ENCODE data around the gene PLPP6.

The PLPP6 gene

GRCh38 chr9:4662108-4662988 is at the start of gene PLPP6:
Gene PLPP6, plus strand, starts transcription at chr9:4662294. Its CDS starts 82 bp downstream, at chr9:4662376.
- peak within 1 kb of the TSS; percentile 96 for H3K27ac Mint-ChIP-seq
- no peaks in the 10 kb centered on the region for H3K9me3 Mint-ChIP-seq
- H3K4me1 Mint-ChIP-seq: peaks cover 62% of the 10 kb centered on the region
- H3K36me3 Mint-ChIP-seq: peaks cover 6% of the 10 kb centered on the region
- DNase-seq (ENCODE audit: low spot score in 2 of 2) (peak; percentile 45 to 86), ATAC-seq (peak; percentile 81)
- H3K4me3 Mint-ChIP-seq: peak within 1 kb of the TSS; percentile 94

GRCh38 chr9:4614627-4615026 is 47.5 kb upstream of the PLPP6 start:
- H3K9me3 Mint-ChIP-seq: no peaks in the 10 kb centered on the region
- peaks cover 8% of the 10 kb centered on the region for H3K4me1 Mint-ChIP-seq
- DNase-seq (ENCODE audit: low spot score in 2 of 2): no peak
- no peaks in the 10 kb centered on the region for H3K36me3 Mint-ChIP-seq
- H3K4me3 Mint-ChIP-seq: no peak overlapping the region
- no peak overlapping the region for H3K27ac Mint-ChIP-seq
- ATAC-seq: no peak

- DNase-seq (ENCODE audit: low spot score in 2 of 2) (no peak), ATAC-seq (no peak)
- no peaks in the 10 kb centered on the region for H3K9me3 Mint-ChIP-seq
- no peak overlapping the region for H3K27ac Mint-ChIP-seq
- H3K36me3 Mint-ChIP-seq: no peaks in the 10 kb centered on the region
- H3K4me3 Mint-ChIP-seq: no peak overlapping the region
- peaks cover 15% of the 10 kb centered on the region for H3K4me1 Mint-ChIP-seq
These were observed 46.8 kb upstream of the PLPP6 start for GRCh38 chr9:4615251-4615650.

- DNase-seq (ENCODE audit: low spot score in 2 of 2) (no peak), ATAC-seq (no peak)
- peaks cover 20% of the 10 kb centered on the region for H3K4me1 Mint-ChIP-seq
- H3K27ac Mint-ChIP-seq: no peak overlapping the region
- no peak overlapping the region for H3K4me3 Mint-ChIP-seq
- no peaks in the 10 kb centered on the region for H3K36me3 Mint-ChIP-seq
- no peaks in the 10 kb centered on the region for H3K9me3 Mint-ChIP-seq
These were observed 46.3 kb upstream of the PLPP6 start for GRCh38 chr9:4615778-4616177.

GRCh38 chr9:4617752-4618151 is 44.3 kb upstream of the PLPP6 start:
- H3K4me3 Mint-ChIP-seq: no peak overlapping the region
- no peaks in the 10 kb centered on the region for H3K9me3 Mint-ChIP-seq
- no peak for ATAC-seq
- peaks cover 25% of the 10 kb centered on the region for H3K4me1 Mint-ChIP-seq
- no peak overlapping the region for H3K27ac Mint-ChIP-seq
- H3K36me3 Mint-ChIP-seq: no peaks in the 10 kb centered on the region
- DNase-seq (ENCODE audit: low spot score in 2 of 2): no peak

- Mint-ChIP-seq H3K27ac (no peak overlapping the region), H3K9me3 (no peaks in the 10 kb centered on the region), H3K4me3 (no peak overlapping the region), H3K4me1 (peaks cover 25% of the 10 kb centered on the region), H3K36me3 (no peaks in the 10 kb centered on the region)
- ATAC-seq: no peak
- DNase-seq (ENCODE audit: low spot score in 2 of 2): no peak
These were observed 43.4 kb upstream of the PLPP6 start for GRCh38 chr9:4618700-4619099.

- Mint-ChIP-seq H3K4me3 (no peak overlapping the region), H3K4me1 (peaks cover 24% of the 10 kb centered on the region), H3K9me3 (no peaks in the 10 kb centered on the region), H3K27ac (peak overlapping the region; percentile 43), H3K36me3 (no peaks in the 10 kb centered on the region)
- DNase-seq (ENCODE audit: low spot score in 2 of 2) (peak in 1 of 2 donors; percentile 58), ATAC-seq (peak; percentile 90)
These were observed 41.9 kb upstream of the PLPP6 start for GRCh38 chr9:4620057-4620765.

DNA sequence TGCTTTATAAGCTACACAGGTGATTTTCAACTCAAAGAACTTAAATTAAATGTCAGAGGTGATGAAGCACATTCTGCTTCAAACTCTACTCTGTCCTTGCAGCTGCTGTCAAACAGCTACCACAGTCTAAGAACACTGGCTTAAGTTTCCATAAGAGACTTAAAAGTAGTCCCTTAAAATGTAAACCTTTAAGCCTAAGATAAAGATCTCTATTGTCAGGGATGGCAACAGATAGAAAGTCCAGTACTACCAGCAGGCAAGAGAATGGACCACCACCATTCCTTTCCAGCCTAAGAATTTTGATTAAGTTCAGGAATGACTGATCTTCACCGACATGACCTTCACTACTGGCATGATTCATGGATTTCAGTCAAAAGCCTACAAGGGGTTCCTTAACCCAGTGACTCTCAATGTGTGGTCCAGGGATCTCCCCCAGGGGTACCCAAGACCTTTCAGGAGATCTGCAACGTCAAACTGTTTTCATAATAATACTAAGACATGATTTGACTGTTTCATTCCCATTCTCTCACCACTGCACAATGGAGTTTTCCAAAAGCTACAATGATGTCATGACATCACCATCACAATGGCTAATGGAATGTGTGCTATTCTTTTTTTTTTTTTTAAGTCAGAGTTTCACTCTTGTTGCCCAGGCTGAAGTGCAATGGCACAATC is 41.1 kb upstream of the PLPP6 start:
- H3K4me3 Mint-ChIP-seq: no peak overlapping the region
- H3K36me3 Mint-ChIP-seq: no peaks in the 10 kb centered on the region
- no peak overlapping the region for H3K27ac Mint-ChIP-seq
- H3K9me3 Mint-ChIP-seq: no peaks in the 10 kb centered on the region
- peaks cover 20% of the 10 kb centered on the region for H3K4me1 Mint-ChIP-seq
- DNase-seq (ENCODE audit: low spot score in 2 of 2): no peak
- peak; percentile 66 for ATAC-seq

GRCh38 chr9:4622016-4622415 is 40.1 kb upstream of the PLPP6 start:
- Mint-ChIP-seq H3K36me3 (no peaks in the 10 kb centered on the region), H3K4me1 (peaks cover 20% of the 10 kb centered on the region), H3K9me3 (no peaks in the 10 kb centered on the region), H3K27ac (no peak overlapping the region), H3K4me3 (no peak overlapping the region)
- DNase-seq (ENCODE audit: low spot score in 2 of 2) (no peak), ATAC-seq (no peak)

GRCh38 chr9:4630836-4631235 is 31.3 kb upstream of the PLPP6 start:
- Mint-ChIP-seq H3K27ac (no peak overlapping the region), H3K4me1 (no peaks in the 10 kb centered on the region), H3K36me3 (no peaks in the 10 kb centered on the region), H3K9me3 (no peaks in the 10 kb centered on the region), H3K4me3 (no peak overlapping the region)
- DNase-seq (ENCODE audit: low spot score in 2 of 2) (no peak), ATAC-seq (no peak)

GRCh38 chr9:4638968-4639367 is 23.1 kb upstream of the PLPP6 start:
- no peak overlapping the region for H3K4me3 Mint-ChIP-seq
- H3K36me3 Mint-ChIP-seq: no peaks in the 10 kb centered on the region
- DNase-seq (ENCODE audit: low spot score in 2 of 2) (no peak), ATAC-seq (no peak)
- H3K27ac Mint-ChIP-seq: no peak overlapping the region
- no peaks in the 10 kb centered on the region for H3K9me3 Mint-ChIP-seq
- H3K4me1 Mint-ChIP-seq: no peaks in the 10 kb centered on the region

- Mint-ChIP-seq H3K4me1 (no peaks in the 10 kb centered on the region), H3K4me3 (no peak overlapping the region), H3K27ac (no peak overlapping the region), H3K36me3 (no peaks in the 10 kb centered on the region), H3K9me3 (no peaks in the 10 kb centered on the region)
- DNase-seq (ENCODE audit: low spot score in 2 of 2) (no peak), ATAC-seq (no peak)
These were observed 22.7 kb upstream of the PLPP6 start for GRCh38 chr9:4639420-4639819.

- no peaks in the 10 kb centered on the region for H3K9me3 Mint-ChIP-seq
- ATAC-seq (no peak), DNase-seq (ENCODE audit: low spot score in 2 of 2) (no peak)
These were observed 22.1 kb upstream of the PLPP6 start for GRCh38 chr9:4640027-4640426.

GRCh38 chr9:4642351-4642750 is 19.7 kb upstream of the PLPP6 start:
- Mint-ChIP-seq H3K27ac (no peak overlapping the region), H3K4me1 (no peaks in the 10 kb centered on the region), H3K4me3 (no peak overlapping the region), H3K36me3 (no peaks in the 10 kb centered on the region), H3K9me3 (no peaks in the 10 kb centered on the region)
- ATAC-seq (no peak), DNase-seq (ENCODE audit: low spot score in 2 of 2) (no peak)

More at GRCh38 chr9:4640027-4640426, 22.1 kb upstream of the PLPP6 start:
- Mint-ChIP-seq H3K27ac (no peak overlapping the region), H3K4me1 (no peaks in the 10 kb centered on the region), H3K36me3 (no peaks in the 10 kb centered on the region), H3K4me3 (no peak overlapping the region)

- H3K36me3 Mint-ChIP-seq: no peaks in the 10 kb centered on the region
- H3K27ac Mint-ChIP-seq: peak overlapping the region; percentile 20
- ATAC-seq (peak; percentile 98), DNase-seq (ENCODE audit: low spot score in 2 of 2) (peak in 1 of 2 donors; percentile 72)
- peaks cover 22% of the 10 kb centered on the region for H3K4me1 Mint-ChIP-seq
- H3K4me3 Mint-ChIP-seq: peak overlapping the region; percentile 38
- no peaks in the 10 kb centered on the region for H3K9me3 Mint-ChIP-seq
These were observed 8.0 kb upstream of the PLPP6 start for GRCh38 chr9:4654084-4654483.
